HG03280 (cell line): ENCODE results near the gene WNT3.

Experiments used
- ATAC-seq: cut with Tn5 transposase; IDR thresholded peaks from one replicate; pipeline ENCODE4 v1.9.1; 2021; ENCODE audit warnings: mild to moderate bottlenecking, moderate library complexity; ENCODE audit not compliant: unreplicated experiment

WNT3 gene

DNA sequence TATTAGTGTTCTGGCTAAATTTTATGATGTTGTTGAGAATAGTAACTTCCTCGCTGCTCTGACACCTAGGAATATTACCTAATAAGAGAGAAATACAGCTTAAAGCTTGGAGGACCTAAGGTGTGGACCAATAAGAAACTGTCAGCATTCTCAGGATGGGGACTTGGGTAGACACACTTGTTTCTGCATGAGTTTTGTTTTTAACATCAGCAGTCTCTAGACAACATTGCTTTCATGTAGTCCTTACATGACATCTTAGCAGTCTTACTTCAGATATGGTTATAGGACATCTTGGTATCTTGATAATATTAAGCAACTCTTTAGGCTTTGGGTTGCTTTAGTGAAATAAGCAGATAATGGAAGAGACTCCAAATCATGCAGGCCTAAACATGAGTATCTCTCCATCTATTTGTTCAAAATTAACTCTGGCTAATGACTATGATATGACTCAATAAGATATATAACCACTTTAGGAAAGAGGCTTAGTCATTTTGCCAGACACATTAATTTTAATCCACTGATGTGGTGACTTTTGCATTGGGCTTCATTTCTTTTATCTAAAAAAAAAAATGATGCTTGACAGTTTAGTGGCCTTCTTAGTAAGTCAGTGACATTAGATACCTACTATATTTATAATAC, 84.5 kb downstream of the WNT3 start:
- no peak for ATAC-seq

DNA sequence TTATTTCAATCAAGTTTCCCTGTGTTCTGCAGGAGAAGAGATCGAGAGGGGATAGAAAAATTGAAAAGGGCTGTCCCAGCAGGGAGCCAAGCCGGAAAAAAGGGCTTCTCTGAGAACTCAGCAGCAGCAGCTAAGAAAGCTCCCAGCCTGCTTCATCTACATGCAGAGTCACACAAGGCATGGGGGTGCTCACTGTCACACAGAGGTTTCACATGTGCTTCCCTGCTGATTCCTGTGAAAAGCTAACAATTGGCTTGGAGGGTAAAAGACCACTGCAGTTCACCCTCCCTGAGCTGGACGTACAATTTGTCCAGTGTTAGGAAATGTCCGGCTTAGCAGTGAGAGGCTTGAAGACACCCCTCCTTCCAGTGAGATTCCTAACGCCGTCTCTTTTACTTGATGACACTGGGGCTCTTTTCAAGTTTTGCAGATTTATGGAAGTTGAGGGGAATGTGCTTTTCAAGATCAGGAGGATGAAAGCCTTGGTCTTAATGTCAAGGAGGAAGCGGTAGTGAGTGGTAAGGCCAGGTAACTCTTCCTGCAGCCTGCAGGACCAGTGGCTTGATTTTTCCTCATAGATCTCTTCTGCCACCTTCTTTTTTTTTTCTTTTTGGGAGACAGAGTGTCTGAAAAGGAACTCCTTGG, 85.6 kb downstream of the WNT3 start:
- no peak for ATAC-seq

DNA sequence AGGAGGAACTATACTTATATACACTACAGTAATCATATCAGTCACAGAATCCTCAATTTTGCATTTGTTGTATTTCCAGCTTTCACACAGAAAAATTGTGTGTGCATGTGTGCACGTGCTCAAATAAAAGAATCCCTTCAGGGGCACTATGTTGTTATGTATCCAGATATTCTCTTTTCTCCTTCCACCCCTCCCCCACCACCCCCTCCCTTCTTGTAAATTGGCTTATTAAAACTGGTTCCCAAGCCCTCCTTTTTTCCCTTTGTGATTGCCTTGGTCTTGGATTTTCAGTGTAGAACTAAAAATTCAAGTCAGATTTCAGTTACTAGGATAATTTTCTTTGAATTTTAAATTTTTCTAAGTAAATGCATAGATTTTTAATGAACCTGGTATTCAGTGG, 86.3 kb downstream of the WNT3 start:
- ATAC-seq, result no peak

DNA sequence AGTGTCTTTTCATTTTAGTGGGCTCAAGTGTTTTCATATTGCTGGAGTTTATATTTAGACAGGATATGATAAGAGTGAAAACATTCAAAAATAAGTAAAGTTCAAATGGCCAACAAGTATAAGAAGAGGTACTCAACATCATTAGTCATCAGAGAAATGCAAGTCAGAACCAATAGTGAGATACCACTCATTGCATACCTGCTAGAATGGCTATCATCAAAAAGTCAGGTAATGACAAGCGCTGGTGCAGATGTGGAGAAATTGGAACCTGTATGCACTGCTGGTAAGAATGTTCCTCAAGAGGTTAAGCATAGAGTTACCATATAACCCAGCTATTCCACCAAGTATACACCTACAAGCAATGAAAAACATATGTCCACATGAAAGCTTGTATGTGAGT, 87.8 kb downstream of the WNT3 start:
- ATAC-seq, result no peak

DNA sequence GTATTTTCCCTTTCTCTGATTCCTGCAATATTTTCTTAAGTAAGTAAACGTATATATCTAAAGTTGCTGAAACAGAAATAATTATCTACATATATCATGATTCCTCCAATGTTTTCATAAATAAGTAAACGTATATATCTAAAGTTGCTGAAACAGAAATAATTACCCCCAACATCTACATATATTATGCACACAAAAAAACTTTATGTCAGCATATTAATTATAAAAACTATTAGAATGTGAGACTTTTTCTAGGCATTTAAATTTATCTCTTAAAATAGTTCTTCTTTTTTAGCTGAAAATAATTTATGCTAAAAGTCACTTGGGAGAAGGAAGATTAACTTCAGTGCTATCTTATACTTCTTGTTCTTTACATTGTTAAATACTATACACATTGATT, 88.5 kb downstream of the WNT3 start:
- ATAC-seq, result no peak

DNA sequence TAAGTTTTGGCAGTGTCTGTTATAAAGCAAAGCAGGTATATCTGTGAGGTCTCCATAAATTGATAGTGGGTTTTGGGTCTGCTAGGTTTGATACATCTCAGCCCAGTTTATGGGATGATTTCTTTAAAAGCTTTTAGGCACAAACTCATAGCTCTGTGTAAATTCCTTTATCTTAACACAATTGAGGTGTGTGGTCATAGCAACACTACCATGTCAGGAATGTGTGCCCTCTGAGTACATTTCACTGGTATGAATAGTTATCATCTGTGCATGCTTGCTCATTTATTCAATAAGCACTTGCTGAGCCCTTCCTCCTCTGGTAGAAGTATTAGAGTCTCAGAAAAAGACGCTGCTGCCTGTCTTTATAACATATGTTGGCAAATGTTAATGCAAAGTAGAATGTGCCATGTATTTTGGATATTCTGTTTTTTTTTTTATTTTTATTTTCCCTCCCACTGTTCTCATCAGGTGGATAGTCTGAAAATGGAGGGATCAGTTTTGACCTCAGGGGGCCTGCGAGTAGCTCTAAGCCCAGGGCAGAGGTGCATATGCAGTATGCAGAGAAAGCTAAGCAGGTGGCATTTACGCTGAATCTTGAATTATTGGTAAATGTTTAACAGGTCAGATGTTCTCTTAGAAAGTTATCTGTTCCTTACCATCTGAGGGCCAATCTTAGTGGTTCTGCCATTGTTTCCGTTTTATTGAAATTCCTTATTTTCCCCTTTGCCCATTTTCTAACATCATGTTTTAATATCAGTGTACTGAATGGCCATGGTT, 90.7 kb downstream of the WNT3 start:
- no peak for ATAC-seq

DNA sequence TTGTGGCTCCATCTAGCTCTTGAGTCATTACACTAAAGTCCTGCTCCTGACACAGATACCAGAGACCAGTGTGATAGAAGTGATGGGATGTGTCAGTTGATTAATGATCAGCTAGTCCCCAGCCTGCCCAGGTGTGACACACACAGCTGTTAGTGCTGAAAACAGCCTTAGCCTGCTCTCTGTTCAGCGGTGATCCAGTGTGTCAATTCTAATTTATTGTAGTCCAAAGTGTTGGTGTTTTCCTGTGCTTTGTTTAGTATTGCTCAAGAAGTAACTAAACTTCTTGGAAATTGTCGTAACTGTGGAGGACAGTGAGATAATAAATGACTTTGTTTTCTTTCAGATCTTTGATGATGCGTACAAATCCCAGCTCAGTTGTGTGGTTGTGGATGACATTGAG, 92.3 kb downstream of the WNT3 start:
- no peak for ATAC-seq

DNA sequence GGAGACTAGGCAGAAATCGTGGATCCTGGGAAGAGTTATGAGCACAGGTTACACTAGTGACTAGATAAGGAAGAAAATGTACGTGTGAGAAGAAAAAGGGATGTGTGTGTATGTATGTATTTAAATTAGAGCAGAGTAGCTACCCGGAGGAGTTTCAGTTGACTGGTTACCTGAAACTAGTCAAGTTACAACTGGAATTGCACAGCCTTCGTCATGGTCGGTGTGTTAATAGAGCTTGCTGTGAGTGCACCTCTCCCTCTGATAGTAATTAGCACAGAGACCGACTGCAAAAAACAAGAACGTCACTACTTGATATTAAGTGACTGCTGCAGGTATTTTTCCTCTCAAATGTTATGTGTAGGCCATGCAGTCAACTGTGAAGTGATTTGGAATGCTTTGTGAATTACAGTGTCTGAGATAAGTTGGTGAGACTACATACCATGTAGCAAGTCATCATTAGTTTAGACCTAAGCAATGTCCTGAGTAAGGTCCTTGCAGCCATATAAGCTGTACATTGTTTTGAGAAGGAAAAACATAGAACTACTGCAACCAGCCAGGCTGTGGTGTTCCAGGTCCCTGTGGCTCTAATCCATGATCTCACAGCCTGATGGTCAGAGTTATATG, 95.7 kb downstream of the WNT3 start:
- no peak for ATAC-seq

DNA sequence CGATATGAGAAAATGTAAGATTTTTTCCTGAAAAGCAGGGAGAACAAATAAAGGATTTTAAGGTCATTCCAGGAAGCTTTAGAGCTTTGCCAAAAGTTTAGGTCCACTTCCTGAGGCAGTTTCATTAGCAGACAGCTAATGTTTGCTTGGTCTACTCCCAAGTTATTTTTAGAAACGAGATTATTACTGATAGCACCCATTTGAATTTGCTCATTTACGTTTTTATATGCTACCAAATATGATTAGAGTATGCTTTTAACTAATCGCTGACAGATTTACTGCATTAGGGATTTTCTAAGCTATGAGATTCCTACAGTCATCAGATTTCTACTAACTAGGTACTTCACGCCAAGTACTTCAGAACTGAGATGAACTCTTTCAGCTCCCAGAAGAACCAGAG, 98.1 kb downstream of the WNT3 start:
- no peak for ATAC-seq

DNA sequence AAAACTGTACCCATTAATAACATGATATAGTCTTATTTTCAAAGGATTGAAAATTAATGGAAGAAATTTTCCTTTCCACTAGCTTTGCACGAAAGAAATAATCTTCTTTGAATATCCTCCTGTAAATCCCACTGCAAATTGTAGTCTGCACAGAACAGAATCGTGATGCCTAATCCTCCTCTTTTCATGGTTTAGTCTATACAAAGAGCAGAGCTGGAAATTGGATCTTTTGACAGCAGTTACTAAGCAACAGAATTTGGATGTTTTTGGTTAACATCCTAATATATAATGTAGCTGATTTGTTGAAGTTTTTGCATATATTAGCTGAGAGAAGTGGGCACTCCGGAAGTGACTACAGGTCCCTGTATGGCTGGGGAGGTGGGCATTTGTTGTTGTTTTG, 98.6 kb downstream of the WNT3 start:
- ATAC-seq, result no peak

DNA sequence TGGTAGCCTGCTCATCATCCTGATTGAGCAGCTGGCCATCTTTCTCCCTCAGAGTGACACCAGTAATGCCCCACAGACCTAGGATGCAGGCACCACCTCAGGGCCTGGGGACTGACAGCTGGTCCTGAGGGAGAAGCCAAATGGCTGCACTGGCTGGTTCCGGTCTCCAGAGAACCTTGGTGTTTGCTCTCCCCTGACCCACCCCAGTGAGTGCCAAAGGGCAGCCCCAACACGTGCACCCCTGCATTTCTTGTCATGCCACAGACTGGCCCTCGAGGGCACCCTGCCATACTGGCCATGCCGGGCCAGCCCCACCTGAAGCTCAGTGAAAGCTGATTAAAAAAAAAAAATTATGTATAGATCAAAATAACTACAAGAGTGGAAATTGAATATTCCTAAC, 100.5 kb downstream of the WNT3 start:
- no peak for ATAC-seq
